ENCODE measurements around the gene ADH7. TPM values are rescaled to one million over a fixed set of nuclear protein-coding genes. Genes with fewer than 3 reads are reported as not detected.
"Not testable (repeated sequence)": the region's sequence is repeated elsewhere in the genome, so short reads cannot be mapped to it uniquely, and the experiment has no call there.

ADH7 gene
- total RNA-seq, 1 donor from 2014 or later: not detected

DNA sequence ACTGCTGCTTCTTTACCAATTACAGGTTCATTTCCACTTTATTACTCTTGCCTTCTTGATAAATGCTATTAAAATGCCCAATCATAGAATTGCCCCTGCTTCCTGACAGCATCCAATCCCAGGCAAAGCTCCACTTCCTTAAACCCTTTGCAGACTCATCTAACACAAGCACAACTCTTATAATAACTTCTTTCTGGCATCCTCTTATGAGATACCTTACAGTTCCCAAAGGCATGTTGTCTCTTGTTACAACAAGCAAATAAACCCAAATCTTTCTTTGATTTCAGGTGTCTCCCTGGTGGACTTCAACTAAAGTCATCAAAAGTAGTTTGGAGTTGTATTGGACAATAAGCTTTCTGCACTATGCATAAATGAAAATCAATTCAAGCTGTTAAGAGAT lies 22.5 kb upstream of the ADH7 start:
- H3K4me1 Mint-ChIP-seq (ENCODE audit: low read depth): no peaks in the 10 kb centered on the region
- H3K4me3 Mint-ChIP-seq (ENCODE audit: low read depth): no peak overlapping the region
- H3K27ac Mint-ChIP-seq: no peak overlapping the region
- peaks cover 7% of the 10 kb centered on the region for H3K9me3 Mint-ChIP-seq
- no peak for DNase-seq (ENCODE audit: low spot score)
- H3K36me3 Mint-ChIP-seq (ENCODE audit: low read depth): no peaks in the 10 kb centered on the region
- peaks cover 11% of the 10 kb centered on the region for H3K27me3 Mint-ChIP-seq (ENCODE audit: low read depth)
- intact Hi-C loops (cut with micrococcal nuclease): no loop called here

DNA sequence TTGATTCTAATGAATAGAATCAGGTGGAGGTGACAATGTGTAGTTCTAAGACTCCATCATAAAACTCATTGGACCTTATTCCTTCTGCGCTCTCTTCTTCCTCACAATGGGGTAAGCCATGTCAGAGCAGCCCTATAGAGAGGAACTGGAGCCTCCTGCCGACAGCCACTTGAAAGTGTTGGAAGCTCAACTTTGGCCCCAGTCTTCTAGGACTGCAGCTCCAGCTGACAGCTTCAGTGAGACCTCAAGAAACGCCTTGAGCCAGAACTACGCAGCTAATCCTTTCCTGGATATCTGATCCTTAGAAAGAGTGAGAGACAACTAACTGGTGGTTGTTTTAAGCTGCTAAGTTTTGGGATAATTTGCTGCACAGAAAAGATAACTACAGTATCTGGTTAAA lies 22.1 kb upstream of the ADH7 start:
- Mint-ChIP-seq H3K9me3 (peaks cover 11% of the 10 kb centered on the region), H3K4me3 (ENCODE audit: low read depth) (no peak overlapping the region), H3K27ac (no peak overlapping the region), H3K4me1 (ENCODE audit: low read depth) (no peaks in the 10 kb centered on the region), H3K27me3 (ENCODE audit: low read depth) (peaks cover 8% of the 10 kb centered on the region), H3K36me3 (ENCODE audit: low read depth) (no peaks in the 10 kb centered on the region)
- intact Hi-C loops (cut with micrococcal nuclease): no loop called here
- no peak for DNase-seq (ENCODE audit: low spot score)

DNA sequence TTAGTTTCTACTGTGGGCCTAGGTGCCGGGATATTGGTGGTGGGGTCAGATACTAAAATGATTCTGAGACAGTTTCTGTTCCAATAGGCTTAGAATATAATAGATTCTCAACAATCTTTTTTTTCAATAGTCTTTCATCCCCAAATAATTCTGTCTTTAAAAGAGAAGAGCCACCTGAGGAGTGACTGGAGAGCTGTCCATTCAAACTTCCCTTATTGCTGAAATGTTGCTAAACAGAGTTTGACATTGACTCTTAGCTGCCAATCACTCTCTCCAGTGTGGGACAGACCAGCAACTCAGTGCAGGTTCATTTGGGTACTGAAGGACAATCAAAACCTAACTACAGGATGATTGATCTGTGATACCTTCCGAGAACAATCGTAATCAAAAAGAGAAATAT lies 12.4 kb upstream of the ADH7 start:
- peaks cover 10% of the 10 kb centered on the region for H3K4me1 Mint-ChIP-seq (ENCODE audit: low read depth)
- peaks cover 23% of the 10 kb centered on the region for H3K9me3 Mint-ChIP-seq
- peaks cover 16% of the 10 kb centered on the region for H3K27me3 Mint-ChIP-seq (ENCODE audit: low read depth)
- no peaks in the 10 kb centered on the region for H3K36me3 Mint-ChIP-seq (ENCODE audit: low read depth)
- no peak overlapping the region for H3K4me3 Mint-ChIP-seq (ENCODE audit: low read depth)
- intact Hi-C loops (cut with micrococcal nuclease): no loop called here
- no peak for DNase-seq (ENCODE audit: low spot score)
- H3K27ac Mint-ChIP-seq: no peak overlapping the region

DNA sequence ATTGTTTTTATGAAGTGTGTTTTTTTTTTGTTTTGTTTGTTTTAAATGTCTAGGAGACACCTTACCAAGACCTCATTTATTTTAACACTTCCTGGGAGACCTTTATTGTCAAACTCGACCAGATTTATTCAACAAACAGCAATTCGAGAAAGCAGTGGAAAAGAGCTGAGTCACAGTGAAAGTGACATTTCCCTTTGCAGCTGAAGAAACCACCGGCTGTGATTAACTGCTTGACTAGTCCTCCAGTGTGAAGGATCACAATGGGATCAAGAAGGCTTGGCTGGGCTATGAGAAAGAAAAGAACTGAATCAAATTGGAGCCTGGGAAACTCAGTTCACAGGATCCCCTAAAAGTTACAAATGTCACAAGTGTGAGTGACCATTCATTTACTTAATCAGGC lies 11.9 kb upstream of the ADH7 start:
- no peak for DNase-seq (ENCODE audit: low spot score)
- H3K4me1 Mint-ChIP-seq (ENCODE audit: low read depth): peaks cover 10% of the 10 kb centered on the region
- peaks cover 19% of the 10 kb centered on the region for H3K9me3 Mint-ChIP-seq
- no peak overlapping the region for H3K27ac Mint-ChIP-seq
- no peak overlapping the region for H3K4me3 Mint-ChIP-seq (ENCODE audit: low read depth)
- peaks cover 18% of the 10 kb centered on the region for H3K27me3 Mint-ChIP-seq (ENCODE audit: low read depth)
- H3K36me3 Mint-ChIP-seq (ENCODE audit: low read depth): no peaks in the 10 kb centered on the region
- intact Hi-C loops (cut with micrococcal nuclease): no loop called here

DNA sequence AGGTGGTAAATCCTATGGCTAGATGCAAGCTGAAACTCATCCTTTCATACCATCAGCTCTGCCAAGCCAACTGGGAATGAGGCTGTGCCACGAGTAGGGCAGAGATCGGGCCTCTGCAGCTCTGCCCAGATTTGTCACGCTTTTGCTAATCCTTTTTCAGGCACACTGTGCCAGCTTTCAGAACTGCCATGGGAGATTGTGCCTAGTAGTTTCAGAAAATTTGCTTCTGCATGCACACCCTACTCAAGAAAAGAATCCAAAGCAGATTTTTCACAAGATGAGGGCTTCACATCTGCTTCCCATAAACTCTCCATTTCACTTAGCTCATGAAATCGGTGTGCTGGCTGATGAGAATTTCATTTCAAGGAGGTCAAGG lies 3.3 kb upstream of the ADH7 start:
- H3K27ac Mint-ChIP-seq: no peak overlapping the region
- H3K36me3 Mint-ChIP-seq (ENCODE audit: low read depth): no peaks in the 10 kb centered on the region
- no peaks in the 10 kb centered on the region for H3K9me3 Mint-ChIP-seq
- no peak for DNase-seq (ENCODE audit: low spot score)
- no peak overlapping the region for H3K4me3 Mint-ChIP-seq (ENCODE audit: low read depth)
- intact Hi-C loops (cut with micrococcal nuclease): no loop called here
- peaks cover 8% of the 10 kb centered on the region for H3K27me3 Mint-ChIP-seq (ENCODE audit: low read depth)
- H3K4me1 Mint-ChIP-seq (ENCODE audit: low read depth): no peaks in the 10 kb centered on the region

DNA sequence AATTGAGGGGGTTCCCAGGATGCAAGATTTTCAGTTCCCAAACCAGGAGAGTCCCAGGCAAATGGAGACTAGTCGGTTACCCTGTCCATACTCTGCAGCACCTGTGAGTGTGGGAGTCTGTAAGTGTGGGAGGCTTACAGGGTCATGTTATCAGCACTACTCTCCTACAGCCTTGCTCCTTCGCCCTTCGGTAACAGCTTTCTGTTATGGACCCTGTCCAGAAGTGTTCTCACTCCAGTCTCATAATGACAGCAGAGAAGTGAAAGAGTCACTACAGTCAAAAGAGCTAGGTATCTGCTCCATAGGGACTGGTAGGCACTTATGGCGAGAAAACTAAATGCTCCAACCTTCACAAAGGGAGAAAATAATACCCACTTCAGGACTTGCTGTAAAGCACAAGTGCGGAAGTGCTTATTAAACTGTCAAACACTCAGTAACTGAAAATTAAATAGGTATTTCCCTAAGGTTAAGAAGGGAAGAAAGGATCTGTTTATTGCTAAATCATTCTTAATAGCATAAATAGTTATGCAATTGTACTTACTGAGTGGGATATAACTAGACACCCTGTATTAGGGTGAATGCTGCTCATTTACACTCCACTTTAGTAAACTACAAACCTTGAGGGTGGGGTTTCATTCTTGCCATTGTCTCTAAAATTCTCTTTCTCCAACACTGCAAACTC lies 2.7 kb upstream of the ADH7 start:
- DNase-seq (ENCODE audit: low spot score): no peak
- Mint-ChIP-seq H3K4me1 (ENCODE audit: low read depth) (no peaks in the 10 kb centered on the region), H3K27ac (no peak overlapping the region), H3K9me3 (no peaks in the 10 kb centered on the region), H3K27me3 (ENCODE audit: low read depth) (peaks cover 7% of the 10 kb centered on the region), H3K4me3 (ENCODE audit: low read depth) (no peak overlapping the region), H3K36me3 (ENCODE audit: low read depth) (no peaks in the 10 kb centered on the region)
- intact Hi-C loops (cut with micrococcal nuclease): no loop called here

DNA sequence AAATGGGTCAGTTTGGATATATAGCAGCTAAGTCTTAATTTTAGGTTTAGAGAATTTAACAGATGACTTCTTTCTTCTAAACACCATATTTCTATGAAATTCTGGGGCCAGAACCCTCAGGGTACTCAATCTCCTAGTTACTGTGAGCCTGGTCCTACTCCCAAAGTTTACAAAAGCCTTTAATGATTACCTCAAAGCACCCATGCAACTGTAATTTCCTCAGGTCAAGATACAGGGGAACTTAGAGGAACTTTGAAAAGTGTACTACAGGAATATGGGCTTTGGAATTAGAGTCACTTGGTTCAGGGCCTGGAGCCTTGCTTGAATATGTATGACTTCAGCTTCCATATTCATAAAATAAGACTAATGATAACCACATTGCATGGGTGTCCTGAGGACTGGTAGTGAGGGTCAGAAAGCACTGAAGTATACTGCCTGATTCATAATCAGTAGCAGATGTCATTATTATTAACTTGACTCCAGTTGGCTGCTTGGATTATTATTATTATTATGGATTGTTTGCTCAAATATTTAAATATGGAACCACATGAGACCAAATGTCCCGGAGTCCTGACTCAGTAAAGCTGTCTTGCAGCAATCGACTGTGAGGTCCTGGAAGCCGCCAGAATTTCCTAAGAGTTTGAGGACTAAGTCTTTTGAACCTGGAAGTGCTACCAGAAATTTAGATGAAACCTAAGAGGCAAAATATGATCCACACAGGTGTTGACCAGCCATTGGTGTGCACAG lies 2.0 kb upstream of the ADH7 start:
- Mint-ChIP-seq H3K9me3 (no peaks in the 10 kb centered on the region), H3K36me3 (ENCODE audit: low read depth) (no peaks in the 10 kb centered on the region), H3K4me3 (ENCODE audit: low read depth) (no peak overlapping the region), H3K4me1 (ENCODE audit: low read depth) (no peaks in the 10 kb centered on the region), H3K27me3 (ENCODE audit: low read depth) (peaks cover 8% of the 10 kb centered on the region), H3K27ac (no peak overlapping the region)
- DNase-seq (ENCODE audit: low spot score): no peak
- intact Hi-C loops (cut with micrococcal nuclease): no loop called here

DNA sequence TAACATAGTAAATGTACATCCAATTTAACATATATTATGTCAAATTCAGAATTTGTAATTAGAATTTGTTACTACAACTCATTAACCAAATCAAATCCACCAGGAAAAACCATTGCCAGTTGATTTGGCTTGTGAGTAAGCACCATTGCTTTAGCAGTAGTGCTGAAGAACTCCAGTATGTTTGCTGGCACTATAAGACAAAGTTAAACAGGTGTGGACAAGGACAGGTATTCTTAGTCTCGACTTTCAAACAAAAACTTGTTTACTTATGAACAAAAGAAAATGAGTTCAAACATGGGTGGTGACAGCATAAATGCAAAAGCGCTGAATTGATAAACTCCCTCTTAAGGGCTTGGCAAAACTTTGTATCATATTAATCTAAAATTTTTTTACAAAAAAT lies 1.3 kb upstream of the ADH7 start:
- no peak overlapping the region for H3K27ac Mint-ChIP-seq
- peaks cover 8% of the 10 kb centered on the region for H3K27me3 Mint-ChIP-seq (ENCODE audit: low read depth)
- H3K36me3 Mint-ChIP-seq (ENCODE audit: low read depth): no peaks in the 10 kb centered on the region
- H3K4me3 Mint-ChIP-seq (ENCODE audit: low read depth): no peak overlapping the region
- H3K9me3 Mint-ChIP-seq: no peaks in the 10 kb centered on the region
- no peak for DNase-seq (ENCODE audit: low spot score)
- no peaks in the 10 kb centered on the region for H3K4me1 Mint-ChIP-seq (ENCODE audit: low read depth)
- intact Hi-C loops (cut with micrococcal nuclease): no loop called here

DNA sequence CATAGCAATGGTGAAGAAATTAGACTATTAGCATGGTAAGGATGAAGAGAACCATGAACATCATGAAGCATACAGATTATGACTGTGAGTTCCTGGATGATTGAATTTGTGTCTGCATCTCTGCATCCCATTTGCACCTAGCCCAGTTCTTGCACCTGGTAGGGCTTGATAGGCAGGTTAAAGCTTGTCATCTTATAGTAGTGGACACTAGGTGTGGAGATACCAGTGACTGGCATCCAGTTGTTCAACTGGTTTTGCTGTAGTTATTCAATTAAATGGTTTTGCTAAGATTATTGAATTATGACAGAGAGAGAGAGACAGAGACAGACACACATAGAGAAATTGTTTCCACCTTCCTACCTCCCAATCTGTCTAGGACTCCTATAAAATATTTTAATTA lies 5.0 kb downstream of the ADH7 start:
- intact Hi-C loops (cut with micrococcal nuclease): no loop called here
- Mint-ChIP-seq H3K4me1 (ENCODE audit: low read depth) (no peaks in the 10 kb centered on the region), H3K9me3 (no peaks in the 10 kb centered on the region), H3K4me3 (ENCODE audit: low read depth) (no peak overlapping the region), H3K36me3 (ENCODE audit: low read depth) (no peaks in the 10 kb centered on the region), H3K27me3 (ENCODE audit: low read depth) (peaks cover 11% of the 10 kb centered on the region), H3K27ac (no peak overlapping the region)
- no peak for DNase-seq (ENCODE audit: low spot score)

DNA sequence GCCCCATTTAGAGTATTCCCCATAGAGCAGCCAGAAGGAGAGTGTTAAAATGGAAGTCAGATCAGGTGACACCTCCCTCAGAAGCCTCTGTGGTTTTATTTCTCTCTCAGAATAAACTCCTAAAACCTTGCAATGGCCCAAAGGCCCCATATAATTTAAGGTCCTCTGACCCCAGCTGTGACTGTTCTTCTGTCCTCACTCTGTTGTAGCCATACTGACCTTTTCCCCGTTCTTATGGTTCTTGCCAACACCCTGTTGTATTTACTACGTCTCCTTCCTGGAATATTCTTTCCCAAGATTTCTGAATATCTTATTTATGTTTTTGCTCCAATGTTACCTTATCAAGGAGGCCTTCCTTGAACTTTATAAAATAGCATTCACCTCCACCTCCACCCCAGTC lies 18.0 kb downstream of the ADH7 start:
- no peak for DNase-seq (ENCODE audit: low spot score)
- H3K4me3 Mint-ChIP-seq (ENCODE audit: low read depth): no peak overlapping the region
- no peak overlapping the region for H3K27ac Mint-ChIP-seq
- no peaks in the 10 kb centered on the region for H3K9me3 Mint-ChIP-seq
- peaks cover 6% of the 10 kb centered on the region for H3K27me3 Mint-ChIP-seq (ENCODE audit: low read depth)
- no peaks in the 10 kb centered on the region for H3K36me3 Mint-ChIP-seq (ENCODE audit: low read depth)
- H3K4me1 Mint-ChIP-seq (ENCODE audit: low read depth): no peaks in the 10 kb centered on the region
- intact Hi-C loops (cut with micrococcal nuclease): no loop called here

DNA sequence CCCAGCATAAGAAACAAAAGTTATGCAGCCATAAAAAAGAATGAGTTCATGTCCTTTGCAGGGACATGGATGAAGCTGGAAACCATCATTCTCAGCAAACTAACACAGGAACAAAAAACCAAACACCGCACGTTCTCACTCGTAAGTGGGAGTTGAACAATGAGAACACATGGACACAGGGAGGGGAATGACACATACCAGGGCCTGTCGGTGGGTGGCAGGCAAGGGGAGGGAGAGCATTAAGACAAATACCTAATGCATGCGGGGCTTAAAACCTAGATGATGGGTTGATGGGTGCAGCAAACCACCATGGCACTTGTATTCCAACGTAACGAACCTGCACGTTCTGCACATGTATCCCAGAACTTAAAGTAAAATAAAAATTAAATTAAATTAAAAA lies 19.4 kb downstream of the ADH7 start:
- H3K4me3 Mint-ChIP-seq (ENCODE audit: low read depth); H3K36me3 Mint-ChIP-seq (ENCODE audit: low read depth); H3K9me3 Mint-ChIP-seq; DNase-seq (ENCODE audit: low spot score); H3K27me3 Mint-ChIP-seq (ENCODE audit: low read depth); intact Hi-C loops (cut with micrococcal nuclease); H3K27ac Mint-ChIP-seq; H3K4me1 Mint-ChIP-seq (ENCODE audit: low read depth): not testable (repeated sequence)

DNA sequence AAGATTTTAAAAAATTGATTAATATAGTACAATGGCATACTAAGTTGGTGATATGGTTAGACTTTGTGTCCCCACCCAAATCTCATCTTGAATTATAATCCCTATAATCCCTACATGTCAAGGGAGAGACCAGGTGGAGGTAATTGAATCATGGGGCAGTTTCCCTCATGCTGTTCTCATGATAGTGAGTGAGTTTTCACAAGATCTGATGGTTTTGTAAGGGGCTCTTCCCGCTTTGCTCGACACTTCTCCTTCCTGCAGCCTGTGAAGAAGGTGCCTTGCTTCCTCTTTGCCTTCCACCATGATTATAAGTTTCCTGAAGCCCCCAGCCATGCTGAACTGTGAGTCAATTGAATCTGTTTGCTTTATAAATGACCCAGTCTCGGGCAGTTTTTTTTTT lies 20.2 kb downstream of the ADH7 start:
- H3K27ac Mint-ChIP-seq; H3K9me3 Mint-ChIP-seq; H3K4me1 Mint-ChIP-seq (ENCODE audit: low read depth); H3K4me3 Mint-ChIP-seq (ENCODE audit: low read depth); H3K36me3 Mint-ChIP-seq (ENCODE audit: low read depth); H3K27me3 Mint-ChIP-seq (ENCODE audit: low read depth); intact Hi-C loops (cut with micrococcal nuclease); DNase-seq (ENCODE audit: low spot score): not testable (repeated sequence)

DNA sequence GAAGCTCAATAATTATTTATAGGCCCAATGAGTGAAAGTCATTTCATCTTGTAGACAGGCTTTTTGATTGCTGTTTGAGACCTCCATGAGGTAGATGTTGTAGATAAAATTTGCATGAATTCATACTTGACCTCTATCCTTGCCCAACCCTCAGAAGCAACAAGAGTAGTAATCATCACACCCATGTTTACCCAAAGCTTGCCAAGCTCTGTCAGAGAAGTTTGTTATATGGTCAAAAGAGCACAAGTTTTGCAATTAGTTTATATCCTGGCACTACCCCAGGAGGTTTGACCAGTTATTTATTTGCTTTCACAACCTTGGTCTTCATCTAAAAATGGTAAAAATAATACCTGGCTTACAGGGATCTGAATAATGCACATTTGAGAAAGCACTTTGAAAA lies 20.7 kb downstream of the ADH7 start:
- H3K36me3 Mint-ChIP-seq (ENCODE audit: low read depth): no peaks in the 10 kb centered on the region
- no peak overlapping the region for H3K27ac Mint-ChIP-seq
- H3K4me1 Mint-ChIP-seq (ENCODE audit: low read depth): peaks cover 3% of the 10 kb centered on the region
- peaks cover 6% of the 10 kb centered on the region for H3K27me3 Mint-ChIP-seq (ENCODE audit: low read depth)
- intact Hi-C loops (cut with micrococcal nuclease): no loop called here
- H3K4me3 Mint-ChIP-seq (ENCODE audit: low read depth): no peak overlapping the region
- DNase-seq (ENCODE audit: low spot score): no peak
- no peaks in the 10 kb centered on the region for H3K9me3 Mint-ChIP-seq
